ENCODE measurements around the gene SKOR1. TPM values are rescaled to one million over a fixed set of nuclear protein-coding genes. Genes with fewer than 3 reads are reported as not detected.

Gene SKOR1
- total RNA-seq, 1 donor from 2014 or later = 0.48 TPM

DNA sequence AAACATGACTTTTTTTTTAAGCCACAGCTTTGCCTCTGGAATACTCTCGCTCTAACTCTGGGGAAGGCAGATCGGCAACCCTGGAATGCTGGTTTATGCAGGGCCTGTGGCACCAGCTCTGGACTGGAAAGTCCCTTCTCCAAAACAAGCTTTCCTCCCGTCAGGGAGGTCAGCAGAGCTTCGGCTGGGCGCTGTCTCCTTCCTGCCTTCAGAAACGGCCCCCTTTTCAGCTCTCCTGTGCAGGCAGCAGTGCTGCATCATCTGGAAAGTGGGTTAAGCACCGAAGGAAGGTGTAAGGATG, 42.7 kb upstream of the SKOR1 start:
- H3K27ac Mint-ChIP-seq (ENCODE audit: unreplicated experiment) = no peak overlapping the region
- H3K36me3 Mint-ChIP-seq (ENCODE audit: unreplicated experiment) = peaks cover 14% of the 10 kb centered on the region
- H3K4me3 Mint-ChIP-seq (ENCODE audit: unreplicated experiment) = no peak overlapping the region
- no peak for TF ChIP-seq CTCF (IDR thresholded peaks at IDR 0.05)
- no peak for DNase-seq (ENCODE audit: extremely low spot score, unreplicated experiment)
- no peaks in the 10 kb centered on the region for H3K27me3 Mint-ChIP-seq (ENCODE audit: unreplicated experiment)
- H3K9me3 Mint-ChIP-seq (ENCODE audit: unreplicated experiment) = no peaks in the 10 kb centered on the region
- no peaks in the 10 kb centered on the region for H3K4me1 Mint-ChIP-seq (ENCODE audit: unreplicated experiment)

DNA sequence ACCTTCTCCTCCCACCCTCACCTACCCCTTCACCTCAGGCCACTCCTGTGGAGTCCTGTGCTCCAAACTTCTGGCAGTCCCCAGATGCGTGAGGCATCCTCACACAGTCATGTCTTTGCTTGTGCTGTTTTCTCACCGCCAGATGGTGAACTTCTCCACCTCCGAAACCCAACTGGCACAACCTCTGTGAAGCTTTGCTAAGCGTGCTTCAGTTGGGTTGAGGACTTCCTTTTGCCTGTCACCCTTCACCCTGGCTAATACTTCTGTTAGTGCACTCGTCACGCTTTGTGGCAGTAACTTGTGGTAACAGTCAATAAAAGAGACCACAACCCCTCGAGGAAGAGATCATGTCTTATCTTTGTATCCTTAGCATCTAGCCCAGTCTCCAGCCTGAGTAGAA, 42.0 kb upstream of the SKOR1 start:
- Mint-ChIP-seq H3K27ac (ENCODE audit: unreplicated experiment) (no peak overlapping the region), H3K27me3 (ENCODE audit: unreplicated experiment) (no peaks in the 10 kb centered on the region), H3K9me3 (ENCODE audit: unreplicated experiment) (no peaks in the 10 kb centered on the region), H3K36me3 (ENCODE audit: unreplicated experiment) (peaks cover 14% of the 10 kb centered on the region), H3K4me1 (ENCODE audit: unreplicated experiment) (no peaks in the 10 kb centered on the region), H3K4me3 (ENCODE audit: unreplicated experiment) (no peak overlapping the region)
- no peak for TF ChIP-seq CTCF (IDR thresholded peaks at IDR 0.05)
- DNase-seq (ENCODE audit: extremely low spot score, unreplicated experiment) = no peak

- no peaks in the 10 kb centered on the region for H3K4me1 Mint-ChIP-seq (ENCODE audit: unreplicated experiment)
- no peak for DNase-seq (ENCODE audit: extremely low spot score, unreplicated experiment)
- no peaks in the 10 kb centered on the region for H3K9me3 Mint-ChIP-seq (ENCODE audit: unreplicated experiment)
- peaks cover 16% of the 10 kb centered on the region for H3K36me3 Mint-ChIP-seq (ENCODE audit: unreplicated experiment)
- no peaks in the 10 kb centered on the region for H3K27me3 Mint-ChIP-seq (ENCODE audit: unreplicated experiment)
- no peak overlapping the region for H3K27ac Mint-ChIP-seq (ENCODE audit: unreplicated experiment)
- no peak overlapping the region for H3K4me3 Mint-ChIP-seq (ENCODE audit: unreplicated experiment)
- no peak for TF ChIP-seq CTCF (IDR thresholded peaks at IDR 0.05)
Measured at GRCh38 chr15:67784090-67784781, 41.1 kb upstream of the SKOR1 start.

- H3K27ac Mint-ChIP-seq (ENCODE audit: unreplicated experiment) = no peak overlapping the region
- DNase-seq (ENCODE audit: extremely low spot score, unreplicated experiment) = no peak
- no peak for TF ChIP-seq CTCF (IDR thresholded peaks at IDR 0.05)
- no peaks in the 10 kb centered on the region for H3K9me3 Mint-ChIP-seq (ENCODE audit: unreplicated experiment)
- H3K27me3 Mint-ChIP-seq (ENCODE audit: unreplicated experiment) = no peaks in the 10 kb centered on the region
- H3K4me1 Mint-ChIP-seq (ENCODE audit: unreplicated experiment) = no peaks in the 10 kb centered on the region
- H3K36me3 Mint-ChIP-seq (ENCODE audit: unreplicated experiment) = peaks cover 16% of the 10 kb centered on the region
- no peak overlapping the region for H3K4me3 Mint-ChIP-seq (ENCODE audit: unreplicated experiment)
Measured at GRCh38 chr15:67784856-67785430, 40.4 kb upstream of the SKOR1 start.

GRCh38 chr15:67785431-67785830, 39.9 kb upstream of the SKOR1 start:
- Mint-ChIP-seq H3K4me3 (ENCODE audit: unreplicated experiment) (no peak overlapping the region), H3K27me3 (ENCODE audit: unreplicated experiment) (no peaks in the 10 kb centered on the region), H3K36me3 (ENCODE audit: unreplicated experiment) (peaks cover 17% of the 10 kb centered on the region), H3K9me3 (ENCODE audit: unreplicated experiment) (no peaks in the 10 kb centered on the region), H3K27ac (ENCODE audit: unreplicated experiment) (no peak overlapping the region), H3K4me1 (ENCODE audit: unreplicated experiment) (no peaks in the 10 kb centered on the region)
- TF ChIP-seq CTCF (IDR thresholded peaks at IDR 0.05) = no peak
- DNase-seq (ENCODE audit: extremely low spot score, unreplicated experiment) = no peak

All from osteocyte (in vitro differentiated cells).